H1 (cell line): ENCODE measurements around the gene PWP1. TPM values are rescaled to one million over a fixed set of nuclear protein-coding genes. Genes with fewer than 3 reads are reported as not detected.

Source experiments
- CTCF ChIA-PET: fragments of 300-600 bp; sonication (Branson Sonifier 250); formaldehyde crosslinking; loops from one replicate; lab custom pipeline; 2021; ENCODE audit not compliant: partially characterized antibody; lab: Charles Lee
- POLR2A ChIA-PET: fragments of 300-600 bp; sonication (Branson Sonifier 250); formaldehyde crosslinking; loops from one replicate; lab custom pipeline; 2021; ENCODE audit warnings: inconsistent platforms; ENCODE audit not compliant: partially characterized antibody; lab: Charles Lee
- DNase-seq, 2 experiments: peaks; one replicate each; pipeline versions ENCODE4 v3.0.0 to v3.0.0-alpha.2; 2010 to 2022; ENCODE audit warnings: low spot score in 2 of 2, low read depth in 1 of 2, mixed read lengths in 1 of 2
- FAIRE-seq: peaks from 2 replicates; lab custom pipeline; 2011; peaks lifted over from hg19 to GRCh38; lab: Jason Lieb, UNC
- H2AFZ ChIP-seq: 2 replicates; pipeline ENCODE4 v1.8.1; 2012; ENCODE audit warnings: low read length, inconsistent platforms
- H2AK5ac ChIP-seq: 2 replicates; pipeline ENCODE4 v1.6.1; 2013; ENCODE audit warnings: low read depth, low read length
- H2BK120ac ChIP-seq: replicated peaks from 2 replicates; pipeline ENCODE3; 2013; ENCODE audit warnings: low read depth, low read length, inconsistent platforms
- H2BK12ac ChIP-seq: 2 replicates; pipeline ENCODE4 v1.6.1; 2013; ENCODE audit warnings: low read depth, low read length
- H2BK15ac ChIP-seq: 2 replicates; pipeline ENCODE4 v1.6.1; 2013; ENCODE audit warnings: low read length
- H2BK20ac ChIP-seq: 2 replicates; pipeline ENCODE4 v1.6.1; 2013; ENCODE audit warnings: low read length
- H2BK5ac ChIP-seq: 2 replicates; pipeline ENCODE4 v1.6.1; 2013; ENCODE audit warnings: low read depth, low read length
- H3K14ac ChIP-seq: 2 replicates; pipeline ENCODE4 v1.6.1; 2013; ENCODE audit warnings: inconsistent platforms; ENCODE audit not compliant: insufficient read length
- H3K18ac ChIP-seq: 2 replicates; pipeline ENCODE4 v1.6.1; 2013; ENCODE audit warnings: low read length; ENCODE audit errors: extremely low read depth
- H3K23ac ChIP-seq: 2 replicates; pipeline ENCODE4 v1.6.1; 2013; ENCODE audit warnings: inconsistent platforms; ENCODE audit not compliant: insufficient read length
- H3K23me2 ChIP-seq: 2 replicates; pipeline ENCODE4 v1.6.1; 2013; ENCODE audit warnings: low read depth, low read length
- H3K27ac ChIP-seq: 2 replicates; pipeline ENCODE4 v1.6.1; 2011; ENCODE audit warnings: low read depth, low read length, inconsistent platforms
- H3K27me3 ChIP-seq, 4 experiments: replicated peaks in 1 of 4; 1 replicate in 1 of 4; 2 replicates in 3 of 4; pipeline versions ENCODE4 v1.6.1 to v1.8.1; 2011 to 2013; ENCODE audit warnings: low read length in 3 of 4, mild to moderate bottlenecking in 3 of 4, inconsistent platforms in 2 of 4, mixed read lengths in 2 of 4, moderate library complexity in 1 of 4; ENCODE audit not compliant: control insufficient read depth in 3 of 4, insufficient read depth in 3 of 4; ENCODE audit errors: extremely low read depth in 1 of 4
- H3K36me3 ChIP-seq, 4 experiments: 2 replicates each; pipeline versions ENCODE4 v1.6.1 to v1.8.1; 2011 to 2013; ENCODE audit warnings: mild to moderate bottlenecking in 4 of 4, low read length in 3 of 4, moderate library complexity in 2 of 4, control low read depth in 1 of 4, inconsistent platforms in 1 of 4; ENCODE audit not compliant: insufficient read depth in 4 of 4, control insufficient read depth in 2 of 4
- H3K4ac ChIP-seq: replicated peaks from 2 replicates; pipeline ENCODE3; 2013; ENCODE audit warnings: low read length, low read depth, mixed read lengths, inconsistent platforms; ENCODE audit not compliant: insufficient read length
- H3K4me1 ChIP-seq, 4 experiments: replicated peaks in 1 of 4; 1 replicate in 1 of 4; 2 replicates in 3 of 4; pipeline versions ENCODE4 v1.6.1 to v1.8.1; 2011 to 2013; ENCODE audit warnings: low read length in 3 of 4, inconsistent platforms in 2 of 4, mixed read lengths in 1 of 4; ENCODE audit not compliant: insufficient read depth in 4 of 4, control insufficient read depth in 3 of 4
- H3K4me2 ChIP-seq, 2 experiments: 2 replicates each; pipeline versions ENCODE4 v1.6.1 to v1.8.1; 2011 to 2013; ENCODE audit warnings: low read depth in 2 of 2, low read length in 2 of 2, control low read depth in 1 of 2, inconsistent platforms in 1 of 2, mild to moderate bottlenecking in 1 of 2; ENCODE audit not compliant: insufficient read depth in 1 of 2
- H3K4me3 ChIP-seq, 4 experiments: fragments of 200-600, 300-600 bp in 1 of 4; sonication (generic), shearing (Covaris generic), sonication (Bioruptor Twin) in 1 of 4; 2 replicates each; pipeline versions ENCODE4 v1.5.1 to v1.8.1; 2011 to 2016; ENCODE audit warnings: low read length in 4 of 4, low read depth in 3 of 4, control low read depth in 2 of 4, inconsistent platforms in 2 of 4, mild to moderate bottlenecking in 2 of 4, mixed read lengths in 1 of 4, moderate library complexity in 1 of 4; ENCODE audit not compliant: insufficient read depth in 2 of 4; ENCODE audit errors: extremely low read depth in 1 of 4
- H3K56ac ChIP-seq: replicated peaks from 2 replicates; pipeline ENCODE3; 2013; ENCODE audit warnings: low read depth, mild to moderate bottlenecking, mixed read lengths, low read length, inconsistent platforms; ENCODE audit not compliant: insufficient read length
- H3K79me1 ChIP-seq: 2 replicates; pipeline ENCODE4 v1.6.1; 2013; ENCODE audit warnings: low read depth, low read length, control low read depth
- H3K79me2 ChIP-seq, 2 experiments: 2 replicates each; pipeline versions ENCODE4 v1.6.1 to v1.8.1; 2012 to 2013; ENCODE audit warnings: low read length in 2 of 2, mild to moderate bottlenecking in 2 of 2, inconsistent platforms in 1 of 2; ENCODE audit not compliant: insufficient read depth in 2 of 2, control insufficient read depth in 1 of 2
- H3K9ac ChIP-seq, 4 experiments: replicated peaks in 1 of 4; 1 replicate in 1 of 4; 2 replicates in 3 of 4; pipeline versions ENCODE4 v1.6.1 to v1.8.1; 2011 to 2013; ENCODE audit warnings: low read depth in 3 of 4, low read length in 3 of 4, control low read depth in 2 of 4, mild to moderate bottlenecking in 2 of 4, moderate library complexity in 2 of 4, inconsistent platforms in 1 of 4; ENCODE audit errors: extremely low read depth in 1 of 4
- H3K9me3 ChIP-seq, 2 experiments: 2 replicates each; pipeline versions ENCODE4 v1.6.1 to v1.8.1; 2012 to 2013; ENCODE audit warnings: mild to moderate bottlenecking in 2 of 2, moderate library complexity in 2 of 2, control low read depth in 1 of 2, inconsistent platforms in 1 of 2, low read depth in 1 of 2, low read length in 1 of 2, mixed read lengths in 1 of 2; ENCODE audit not compliant: insufficient read depth in 2 of 2
- H4K20me1 ChIP-seq, 2 experiments: replicated peaks in 1 of 2; 2 replicates each; pipeline versions ENCODE3 to v1.8.1; 2011 to 2013; ENCODE audit warnings: inconsistent platforms in 2 of 2, low read length in 2 of 2, mild to moderate bottlenecking in 1 of 2; ENCODE audit not compliant: insufficient read depth in 2 of 2, control insufficient read depth in 1 of 2
- H4K5ac ChIP-seq: 2 replicates; pipeline ENCODE4 v1.6.1; 2013; ENCODE audit warnings: low read length, low read depth, mixed read lengths, inconsistent platforms; ENCODE audit not compliant: insufficient read length
- H4K8ac ChIP-seq: 2 replicates; pipeline ENCODE4 v1.8.0; 2013; ENCODE audit warnings: mild to moderate bottlenecking, moderate library complexity, low read length, inconsistent platforms; ENCODE audit not compliant: insufficient read depth; ENCODE audit errors: extremely low read depth
- H4K91ac ChIP-seq: replicated peaks from 2 replicates; pipeline ENCODE3; 2013; ENCODE audit warnings: low read length, mixed read lengths, inconsistent platforms; ENCODE audit not compliant: insufficient read length
- CBX8 ChIP-seq: fragments of 300-800, 300-1000 bp; sonication (generic); IDR thresholded peaks from 2 replicates; pipeline ENCODE4 v1.7.1; 2016; ENCODE audit warnings: low read depth, low read length, borderline replicate concordance
- CREB1 ChIP-seq: IDR thresholded peaks from 2 replicates; pipeline ENCODE4 v1.6.1; 2012; ENCODE audit warnings: inconsistent platforms
- GTF2F1 ChIP-seq: IDR thresholded peaks from 2 replicates; pipeline ENCODE4 v1.6.1; 2012; ENCODE audit warnings: low read depth, low read length, improper control_type of control experiment, borderline replicate concordance
- MAFK ChIP-seq: IDR thresholded peaks from 2 replicates; pipeline ENCODE4 v1.6.1; 2012; ENCODE audit warnings: low read depth, mild to moderate bottlenecking, improper control_type of control experiment, low read length
- TEAD4 ChIP-seq: IDR thresholded peaks from 2 replicates; pipeline ENCODE4 v1.6.1; 2012; ENCODE audit warnings: low read depth, low read length, inconsistent platforms, mixed read lengths
- USF2 ChIP-seq: IDR thresholded peaks from 2 replicates; pipeline ENCODE4 v1.6.1; 2011; ENCODE audit warnings: low read length, improper control_type of control experiment
- ZNF274 ChIP-seq: IDR thresholded peaks from 2 replicates; pipeline ENCODE4 v1.7.0; 2012; ENCODE audit warnings: low read length, borderline replicate concordance; ENCODE audit errors: extremely low read depth
- WGBS, 2 experiments: shearing (Covaris generic) in 1 of 2; methylation state at CpG; one replicate each; pipeline versions ENCODE4 v1.1.6 to v1.1.7; 2013 to 2015; ENCODE audit warnings: low lambda C conversion rate in 2 of 2, mixed read lengths in 2 of 2, inconsistent platforms in 1 of 2, low coverage in 1 of 2, missing lambda C conversion rate in 1 of 2; ENCODE audit not compliant: insufficient replicate concordance in 2 of 2, insufficient coverage in 1 of 2, insufficient read length in 1 of 2; ENCODE audit errors: extremely low coverage in 1 of 2, missing lambda C conversion rate in 1 of 2; 5-methylcytosine and 5-hydroxymethylcytosine counted together
- polyA plus RNA-seq, 7 experiments: library from polyadenylated mRNA; depleted of rRNA in 3 of 7; stranded (reverse) in 5 of 7; unstranded in 2 of 7; fragments of >200 nt in 5 of 7; fragments of 200-250 nt in 2 of 7; gene quantifications; 1 replicate in 5 of 7; 2 replicates in 1 of 7; 4 replicates in 1 of 7; pipeline versions ENCODE4 v1.2.1 to v1.2.3, GENCODE V29; 2011 to 2013; ENCODE audit warnings: missing spikeins in 2 of 7, mixed read lengths in 2 of 7
- total RNA-seq: library from RNA; stranded (reverse); fragmentation: NEBNext Ultra II Directional; extraction: Animal tissue kit (Norgen Biotek cat#: 25700); gene quantifications from 2 replicates; pipeline ENCODE4 v1.2.1, GENCODE V29; 2021
- TF ChIP-seq, protein P1 (sequence below): IDR thresholded peaks from 2 replicates; pipeline ENCODE4 v1.6.1; 2012; ENCODE audit warnings: low read length, inconsistent platforms

PWP1 gene
- total and polyA plus RNA-seq, 2 of the 8 experiments (the other 6 are each of a cell fraction or from before 2014, with no cell fraction given), result 57.8 to 78.5 TPM

DNA sequence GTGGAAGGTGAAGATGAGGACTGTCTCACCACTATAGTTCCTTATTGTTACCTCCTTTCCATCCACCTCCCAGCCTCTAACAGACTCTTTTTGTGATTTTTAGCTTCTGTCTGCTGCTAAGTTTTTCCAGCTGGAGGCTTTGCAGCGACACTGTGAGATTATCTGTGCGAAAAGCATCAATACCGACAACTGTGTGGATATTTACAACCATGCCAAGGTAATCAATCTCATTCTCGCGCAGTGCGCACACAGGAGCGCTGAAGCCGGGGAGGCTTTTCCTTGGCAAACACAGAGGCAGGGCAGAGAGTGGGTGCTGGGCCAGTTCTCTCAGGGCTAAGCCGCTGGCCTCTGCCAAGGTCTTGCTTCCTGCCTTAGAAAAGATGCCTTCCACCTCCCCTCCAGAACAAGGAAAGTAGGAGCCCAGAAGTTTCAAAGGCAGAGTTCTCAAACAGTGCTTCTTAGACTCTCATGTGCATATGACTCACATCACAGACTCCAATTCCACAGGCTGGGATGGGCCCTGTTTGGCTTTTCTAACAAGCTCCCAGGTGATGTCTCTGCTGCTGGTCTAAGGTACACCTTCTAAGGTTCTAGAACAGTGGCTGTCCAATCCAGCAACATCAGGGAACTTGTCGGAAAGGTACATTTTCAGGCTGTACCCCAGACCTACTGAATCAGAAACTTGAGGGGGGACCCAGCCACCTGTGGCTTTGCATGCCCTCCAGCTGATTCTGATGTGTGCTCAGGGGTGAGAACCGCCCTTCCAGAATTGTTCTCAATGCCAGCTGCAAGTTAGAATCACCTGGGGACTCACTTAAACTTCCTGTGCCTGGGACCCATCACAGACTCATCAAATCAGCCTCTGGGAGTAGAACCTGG, 33.8 kb upstream of the PWP1 start:
- Histone ChIP-seq H3K4me1 (peaks cover under 1 to 17% (median 7%) of the 10 kb centered on the region in 4 experiments; a peak in 5 of 7 replicates), H3K56ac (no peak overlapping the region), H3K9me3 (peaks cover 0 to 2% of the 10 kb centered on the region in 2 experiments; a peak in 1 of 4 replicates), H3K79me2 (no peaks in the 10 kb centered on the region), H2BK15ac (no peak overlapping the region), H4K20me1 (no peaks in the 10 kb centered on the region), H3K4me3 (no peak overlapping the region), H2BK5ac (0 out of 2 replicates have a peak overlapping the region, but pooled peaks have one; percentile 1), H3K4me2 (no peak overlapping the region), H3K4ac (no peak overlapping the region), H3K23ac (no peak overlapping the region), H3K27ac (no peak overlapping the region), H2AFZ (no peak overlapping the region), H2BK20ac (no peak overlapping the region), H2BK120ac (no peak overlapping the region), H3K23me2 (no peaks in the 10 kb centered on the region), H3K79me1 (no peaks in the 10 kb centered on the region), H3K14ac (no peak overlapping the region), H4K8ac (no peak overlapping the region), H4K91ac (no peak overlapping the region), H2AK5ac (no peak overlapping the region), H3K18ac (no peak overlapping the region), H3K36me3 (no peaks in the 10 kb centered on the region), H4K5ac (no peak overlapping the region), H3K9ac (no peak overlapping the region; a peak in 1 of 7 replicates), H3K27me3 (no peaks in the 10 kb centered on the region), H2BK12ac (no peak overlapping the region)
- DNase-seq (no peak), FAIRE-seq (no peak)
- WGBS, 2 experiments, result 91% methylated on average over 11 of the region's 11 CpGs; no CpG with 5 or more reads in 1 of the 2 experiments
- CTCF ChIA-PET, result interaction anchor here (0.5 to 2.2 kb wide), 4 partner anchors 19 to 246 kb away, joined by 3 to 11 read pairs (median 6); no protein-coding TSS in a partner anchor
- POLR2A ChIA-PET, result interaction anchor here (0.7 to 1.6 kb wide), 4 partner anchors 9 to 17 kb away, joined by 3 to 5 read pairs (median 3); no protein-coding TSS in a partner anchor
- no peak for TF ChIP-seq ZNF274
- no peak for TF ChIP-seq MAFK
- TF ChIP-seq USF2, result no peak
- TF ChIP-seq TEAD4, result no peak
- TF ChIP-seq, protein P1, sequence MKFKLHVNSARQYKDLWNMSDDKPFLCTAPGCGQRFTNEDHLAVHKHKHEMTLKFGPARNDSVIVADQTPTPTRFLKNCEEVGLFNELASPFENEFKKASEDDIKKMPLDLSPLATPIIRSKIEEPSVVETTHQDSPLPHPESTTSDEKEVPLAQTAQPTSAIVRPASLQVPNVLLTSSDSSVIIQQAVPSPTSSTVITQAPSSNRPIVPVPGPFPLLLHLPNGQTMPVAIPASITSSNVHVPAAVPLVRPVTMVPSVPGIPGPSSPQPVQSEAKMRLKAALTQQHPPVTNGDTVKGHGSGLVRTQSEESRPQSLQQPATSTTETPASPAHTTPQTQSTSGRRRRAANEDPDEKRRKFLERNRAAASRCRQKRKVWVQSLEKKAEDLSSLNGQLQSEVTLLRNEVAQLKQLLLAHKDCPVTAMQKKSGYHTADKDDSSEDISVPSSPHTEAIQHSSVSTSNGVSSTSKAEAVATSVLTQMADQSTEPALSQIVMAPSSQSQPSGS, result no peak
- TF ChIP-seq CREB1, result no peak
- no peak for TF ChIP-seq CBX8
- no peak for TF ChIP-seq GTF2F1
